Panc1 (cell line): ENCODE data around the gene EHD4.

Source experiments
- POLR2AphosphoS5 ChIP-seq: IDR thresholded peaks from 2 replicates; pipeline ENCODE4 v1.6.1; 2012; ENCODE audit warnings: mild to moderate bottlenecking, low read depth, low read length, moderate library complexity
- TCF7L2 ChIP-seq: IDR thresholded peaks from 2 replicates; pipeline ENCODE4 v1.6.1; 2011; ENCODE audit warnings: mild to moderate bottlenecking, low read depth, low read length, inconsistent platforms
- TF ChIP-seq, protein P1 (sequence below): fragments of 450-650 bp; IDR thresholded peaks from 2 replicates; pipeline ENCODE4 v1.5.1; 2017; ENCODE audit warnings: mild to moderate bottlenecking

DNA sequence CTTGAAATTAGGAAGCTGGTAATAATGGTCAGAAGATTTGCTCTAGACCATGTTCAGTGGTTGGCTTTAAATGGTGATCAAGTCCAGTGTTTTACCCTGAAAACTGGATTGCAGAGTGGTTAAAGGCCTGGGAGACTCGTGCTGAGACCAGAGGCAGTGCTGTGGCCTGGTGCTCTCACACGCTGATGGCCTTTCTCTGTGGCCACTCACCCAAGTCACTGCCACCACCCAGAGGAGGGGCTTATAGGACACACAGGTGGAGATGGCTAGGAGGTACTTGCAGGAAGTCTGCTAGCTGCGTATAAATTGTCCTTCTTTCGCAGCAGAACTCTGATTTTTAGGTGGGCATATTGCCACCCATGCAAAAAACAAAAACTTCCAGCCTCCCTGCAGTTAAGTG lies 6.2 kb upstream of the EHD4 start:
- TF ChIP-seq, protein P1, sequence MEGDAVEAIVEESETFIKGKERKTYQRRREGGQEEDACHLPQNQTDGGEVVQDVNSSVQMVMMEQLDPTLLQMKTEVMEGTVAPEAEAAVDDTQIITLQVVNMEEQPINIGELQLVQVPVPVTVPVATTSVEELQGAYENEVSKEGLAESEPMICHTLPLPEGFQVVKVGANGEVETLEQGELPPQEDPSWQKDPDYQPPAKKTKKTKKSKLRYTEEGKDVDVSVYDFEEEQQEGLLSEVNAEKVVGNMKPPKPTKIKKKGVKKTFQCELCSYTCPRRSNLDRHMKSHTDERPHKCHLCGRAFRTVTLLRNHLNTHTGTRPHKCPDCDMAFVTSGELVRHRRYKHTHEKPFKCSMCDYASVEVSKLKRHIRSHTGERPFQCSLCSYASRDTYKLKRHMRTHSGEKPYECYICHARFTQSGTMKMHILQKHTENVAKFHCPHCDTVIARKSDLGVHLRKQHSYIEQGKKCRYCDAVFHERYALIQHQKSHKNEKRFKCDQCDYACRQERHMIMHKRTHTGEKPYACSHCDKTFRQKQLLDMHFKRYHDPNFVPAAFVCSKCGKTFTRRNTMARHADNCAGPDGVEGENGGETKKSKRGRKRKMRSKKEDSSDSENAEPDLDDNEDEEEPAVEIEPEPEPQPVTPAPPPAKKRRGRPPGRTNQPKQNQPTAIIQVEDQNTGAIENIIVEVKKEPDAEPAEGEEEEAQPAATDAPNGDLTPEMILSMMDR: no peak
- TF ChIP-seq POLR2AphosphoS5 (no peak), TCF7L2 (no peak)
